IPS-18c (cell line): ENCODE data around the gene GNAI2.
"Not testable (repeated sequence)": the region's sequence is repeated elsewhere in the genome, so short reads cannot be mapped to it uniquely, and the experiment has no call there.

Source experiments
- H3K4me3 ChIP-seq: 2 replicates; pipeline ENCODE4 v1.7.0; 2013; ENCODE audit warnings: low read depth, mild to moderate bottlenecking, low read length, moderate library complexity; ENCODE audit not compliant: insufficient read depth
- H3K9me3 ChIP-seq: one replicate; pipeline ENCODE4 v1.6.1; 2013; ENCODE audit warnings: mild to moderate bottlenecking, low read length, moderate library complexity; ENCODE audit not compliant: control insufficient read depth, insufficient read depth

GNAI2 gene

GRCh38 chr3:50203113-50203808 is 32.7 kb upstream of the GNAI2 start:
- Histone ChIP-seq H3K9me3 (no peaks in the 10 kb centered on the region), H3K4me3 (no peak overlapping the region)

GRCh38 chr3:50203809-50204803 is 31.9 kb upstream of the GNAI2 start:
- H3K9me3 ChIP-seq, result no peaks in the 10 kb centered on the region
- H3K4me3 ChIP-seq, result peak overlapping the region; percentile 46

- Histone ChIP-seq H3K4me3 (peak within 1 kb of the TSS; percentile 68), H3K9me3 (no peaks in the 10 kb centered on the region)
Observed at GRCh38 chr3:50204804-50205412, 31.1 kb upstream of the GNAI2 start, which contains the start of gene SLC38A3. SLC38A3 (plus strand) TSS chr3:50205271; CDS start chr3:50214200, 8,929 bp downstream.

- Histone ChIP-seq H3K4me3 (peak overlapping the region; percentile 68), H3K9me3 (no peaks in the 10 kb centered on the region)
Observed at GRCh38 chr3:50205413-50206276, 30.4 kb upstream of the GNAI2 start.

- Histone ChIP-seq H3K4me3 (no peak overlapping the region), H3K9me3 (no peaks in the 10 kb centered on the region)
Observed at GRCh38 chr3:50207359-50208042, 28.5 kb upstream of the GNAI2 start.

- Histone ChIP-seq H3K9me3 (no peaks in the 10 kb centered on the region), H3K4me3 (no peak overlapping the region)
Observed at GRCh38 chr3:50208677-50209344, 27.2 kb upstream of the GNAI2 start.

- H3K9me3 ChIP-seq, result no peaks in the 10 kb centered on the region
Observed at GRCh38 chr3:50210176-50210509, 25.9 kb upstream of the GNAI2 start.

GRCh38 chr3:50210510-50211367 is 25.3 kb upstream of the GNAI2 start:
- H3K4me3 ChIP-seq, result no peak overlapping the region
- H3K9me3 ChIP-seq, result no peaks in the 10 kb centered on the region

More at GRCh38 chr3:50210176-50210509, 25.9 kb upstream of the GNAI2 start:
- H3K4me3 ChIP-seq, result no peak overlapping the region

- H3K9me3 ChIP-seq, result not testable (repeated sequence)
Observed at GRCh38 chr3:50211368-50211717, 24.7 kb upstream of the GNAI2 start.

GRCh38 chr3:50211930-50212329 is 24.1 kb upstream of the GNAI2 start:
- no peak overlapping the region; the same call in 1 of the 2 replicates for H3K4me3 ChIP-seq
- no peaks in the 10 kb centered on the region for H3K9me3 ChIP-seq

More at GRCh38 chr3:50211368-50211717, 24.7 kb upstream of the GNAI2 start:
- not testable (repeated sequence) for H3K4me3 ChIP-seq

GRCh38 chr3:50212502-50212901 is 23.5 kb upstream of the GNAI2 start:
- Histone ChIP-seq H3K9me3 (no peaks in the 10 kb centered on the region), H3K4me3 (no peak overlapping the region)

- Histone ChIP-seq H3K9me3 (no peaks in the 10 kb centered on the region), H3K4me3 (no peak overlapping the region)
Observed at GRCh38 chr3:50212971-50213370, 23.0 kb upstream of the GNAI2 start.

GRCh38 chr3:50213373-50213772 is 22.6 kb upstream of the GNAI2 start:
- no peak overlapping the region for H3K4me3 ChIP-seq
- no peaks in the 10 kb centered on the region for H3K9me3 ChIP-seq

- Histone ChIP-seq H3K9me3 (no peaks in the 10 kb centered on the region), H3K4me3 (no peak overlapping the region)
Observed at GRCh38 chr3:50214824-50215223, 21.2 kb upstream of the GNAI2 start.

GRCh38 chr3:50215529-50215928 is 20.5 kb upstream of the GNAI2 start:
- no peaks in the 10 kb centered on the region for H3K9me3 ChIP-seq

More at GRCh38 chr3:50215529-50215928, 20.5 kb upstream of the GNAI2 start:
- H3K4me3 ChIP-seq, result no peak overlapping the region
